IPS DF 6.9 (cell line): Measurements from ENCODE around the gene NHERF1.

Source experiments
- DNase-seq: peaks from one replicate; pipeline ENCODE4 v3.0.0-alpha.2; 2013; ENCODE audit warnings: low read depth, low spot score
- H3K27ac ChIP-seq: one replicate; pipeline ENCODE4 v1.5.1; 2013; ENCODE audit warnings: low read length, control low read depth
- H3K27me3 ChIP-seq: 2 replicates; pipeline ENCODE4 v1.6.1; 2013; ENCODE audit warnings: mild to moderate bottlenecking, low read length; ENCODE audit not compliant: control insufficient read depth, insufficient read depth
- H3K36me3 ChIP-seq: 2 replicates; pipeline ENCODE4 v1.6.1; 2013; ENCODE audit warnings: low read length; ENCODE audit not compliant: control insufficient read depth, insufficient read depth
- H3K4me1 ChIP-seq: 2 replicates; pipeline ENCODE4 v1.6.1; 2013; ENCODE audit warnings: low read length; ENCODE audit not compliant: control insufficient read depth, insufficient read depth
- H3K4me3 ChIP-seq: 2 replicates; pipeline ENCODE4 v1.5.1; 2013; ENCODE audit warnings: mild to moderate bottlenecking, low read length
- H3K9me3 ChIP-seq: 2 replicates; pipeline ENCODE4 v1.6.1; 2013; ENCODE audit warnings: low read length, inconsistent platforms; ENCODE audit not compliant: control insufficient read depth, insufficient read depth
- WGBS: extraction: QIAGEN DNeasy Blood & Tissue Kit; methylation state at CpG from one replicate; pipeline ENCODE4 v1.1.7; 2013; ENCODE audit warnings: mixed read lengths, missing lambda C conversion rate; ENCODE audit not compliant: insufficient read length, insufficient coverage; 5-methylcytosine and 5-hydroxymethylcytosine counted together

Gene NHERF1

DNA sequence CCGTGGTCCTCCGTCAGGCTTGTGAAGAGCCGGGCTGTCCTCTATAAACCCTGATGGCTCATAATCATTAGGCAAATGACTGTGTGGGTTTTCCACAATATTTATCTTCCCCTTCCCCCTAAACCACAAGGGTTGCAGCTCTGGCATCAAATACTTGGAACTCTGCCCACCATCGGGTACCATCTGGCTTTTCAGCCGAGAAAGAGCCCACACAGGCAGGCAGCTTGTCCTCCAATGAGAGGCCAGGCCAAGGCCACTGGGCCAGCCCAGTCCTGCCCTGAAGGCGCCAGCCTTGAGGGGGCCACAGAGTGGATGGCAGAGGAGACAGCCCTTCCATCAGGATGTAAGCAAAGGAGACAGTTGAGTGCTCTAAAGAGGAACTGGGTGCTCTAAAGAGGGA, 59.5 kb downstream of the NHERF1 start:
- no peak overlapping the region for H3K27ac ChIP-seq
- no peaks in the 10 kb centered on the region; the same call in 1 of the 2 replicates for H3K36me3 ChIP-seq
- WGBS: no CpG with 5 or more reads among the region's 6 CpGs
- H3K9me3 ChIP-seq: no peaks in the 10 kb centered on the region
- H3K4me3 ChIP-seq: no peak overlapping the region
- no peaks in the 10 kb centered on the region for H3K4me1 ChIP-seq
- H3K27me3 ChIP-seq: no peaks in the 10 kb centered on the region
- DNase-seq: no peak

DNA sequence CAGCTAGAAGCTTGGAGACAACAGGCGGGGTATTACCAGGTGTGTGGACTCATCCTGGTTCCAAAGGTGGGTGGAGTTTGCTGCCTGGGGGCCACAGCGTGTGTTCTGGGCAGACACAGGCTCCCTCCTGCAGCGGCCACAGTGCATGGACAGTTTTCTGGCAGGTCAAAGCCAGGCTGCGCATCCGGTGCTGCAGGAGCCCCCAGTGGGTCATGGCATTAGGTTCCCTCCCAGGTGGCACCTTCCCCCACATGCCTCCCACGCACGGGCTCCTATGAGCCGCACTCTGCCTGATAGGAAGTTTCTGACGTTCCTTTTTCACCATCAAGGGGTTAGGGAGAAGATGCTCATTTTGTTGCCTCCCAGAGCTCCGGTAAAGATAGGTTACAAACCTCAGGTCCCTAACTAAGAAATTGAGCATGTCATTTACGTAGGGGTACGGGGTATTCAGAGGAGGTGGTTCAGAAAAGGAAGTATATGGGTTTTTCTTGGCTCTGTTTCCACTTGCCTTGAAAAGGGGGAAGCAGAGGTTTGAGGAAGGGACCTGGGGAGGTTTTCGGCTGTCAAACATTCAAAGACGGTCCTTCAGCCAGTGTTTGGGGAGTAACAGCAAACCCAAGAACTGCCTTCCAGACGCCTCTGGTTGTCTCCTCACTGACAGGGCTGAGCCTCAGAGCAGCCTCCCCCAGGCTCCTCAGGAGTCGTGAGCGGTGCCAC, 60.4 kb downstream of the NHERF1 start:
- no peak overlapping the region for H3K27ac ChIP-seq
- H3K36me3 ChIP-seq: no peaks in the 10 kb centered on the region; the same call in 1 of the 2 replicates
- H3K27me3 ChIP-seq: no peaks in the 10 kb centered on the region
- DNase-seq: no peak
- WGBS: no CpG with 5 or more reads among the region's 17 CpGs
- no peaks in the 10 kb centered on the region for H3K9me3 ChIP-seq
- no peaks in the 10 kb centered on the region for H3K4me1 ChIP-seq
- no peak overlapping the region for H3K4me3 ChIP-seq

DNA sequence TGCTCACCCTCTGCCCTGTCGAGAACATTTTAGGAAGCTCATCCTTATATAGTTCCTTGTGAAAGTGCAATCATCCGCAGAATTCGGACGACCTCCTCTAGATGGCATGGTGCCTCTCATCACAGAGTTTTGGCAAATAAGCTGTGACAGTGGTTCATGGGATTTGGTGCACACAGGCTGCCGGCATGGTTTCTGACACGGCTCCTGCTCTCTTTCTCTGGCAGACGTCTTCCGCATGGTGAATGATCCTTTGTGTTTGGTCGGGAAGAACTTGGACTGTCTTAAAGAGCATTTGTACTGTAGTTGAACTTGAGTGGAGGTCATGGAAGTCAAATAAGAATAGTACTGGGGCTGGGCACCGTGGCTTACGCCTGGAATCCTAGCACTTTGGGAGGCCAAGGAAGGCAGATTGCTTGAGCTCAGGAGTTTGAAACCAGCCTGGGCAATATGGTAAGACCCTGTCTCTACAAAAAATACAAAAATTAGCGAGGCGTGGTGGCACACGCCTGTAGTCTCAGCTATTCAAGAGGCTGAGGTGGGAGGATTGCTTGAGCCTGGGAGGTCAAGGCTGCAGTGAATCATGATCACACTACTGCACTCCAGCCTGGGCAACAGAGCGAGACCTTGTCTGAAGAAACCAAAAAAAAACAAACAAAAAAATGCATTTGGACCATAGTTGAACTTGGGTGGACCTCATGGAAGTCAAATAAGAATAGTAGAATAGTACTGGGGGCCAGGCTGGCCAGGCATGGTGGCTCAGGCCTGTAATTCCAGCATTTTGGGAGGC, 62.5 kb downstream of the NHERF1 start:
- no peaks in the 10 kb centered on the region for H3K4me1 ChIP-seq
- H3K9me3 ChIP-seq: no peaks in the 10 kb centered on the region
- no peak overlapping the region for H3K27ac ChIP-seq
- no peak for DNase-seq
- no peaks in the 10 kb centered on the region for H3K27me3 ChIP-seq
- no peaks in the 10 kb centered on the region for H3K36me3 ChIP-seq
- WGBS: no CpG with 5 or more reads among the region's 15 CpGs
- no peak overlapping the region for H3K4me3 ChIP-seq

DNA sequence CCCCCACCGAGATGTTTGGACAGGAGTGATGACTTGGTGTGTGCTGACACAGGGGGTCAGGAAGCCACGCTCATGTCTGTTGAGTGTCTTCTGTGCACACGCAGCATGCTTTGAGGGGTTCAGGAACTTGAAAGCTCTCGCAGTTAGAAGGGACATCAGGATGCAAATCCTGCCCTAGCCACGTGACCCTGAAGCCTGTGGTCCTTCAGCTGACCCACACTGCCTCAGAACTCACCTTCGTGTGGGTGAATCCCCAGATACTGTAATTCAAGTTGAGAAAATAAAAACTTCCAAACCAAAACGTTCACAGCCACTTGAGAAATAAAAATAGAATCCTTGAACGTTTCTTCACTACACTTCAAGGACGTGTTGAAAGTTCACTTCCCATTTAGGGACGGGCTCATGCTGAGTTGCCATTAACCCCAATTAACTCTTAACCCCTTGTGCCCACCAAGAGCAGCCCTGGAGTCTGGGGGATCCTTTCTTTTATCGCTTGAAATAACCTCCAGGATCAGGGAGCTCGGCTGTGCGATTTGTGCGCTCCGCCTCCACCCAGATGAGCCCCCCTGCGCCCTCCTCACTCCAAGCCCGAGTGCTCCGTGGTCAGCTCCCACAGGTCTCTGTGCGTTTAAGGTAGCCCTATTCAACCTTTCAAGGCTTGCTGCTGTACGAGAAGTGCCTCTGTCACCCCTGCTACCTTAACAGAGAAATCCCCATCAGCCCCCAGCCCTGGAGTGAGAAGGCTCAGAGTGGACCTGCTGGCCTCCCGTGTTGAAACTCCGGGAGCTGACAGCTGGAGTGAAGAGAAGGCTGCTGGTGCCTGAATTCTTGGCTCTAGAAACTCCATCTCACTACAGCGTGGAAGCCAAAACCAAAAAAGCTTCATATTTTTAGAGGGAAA, 63.9 kb downstream of the NHERF1 start:
- H3K4me3 ChIP-seq: no peak overlapping the region
- H3K36me3 ChIP-seq: no peaks in the 10 kb centered on the region
- WGBS: no CpG with 5 or more reads among the region's 23 CpGs
- H3K27ac ChIP-seq: no peak overlapping the region
- H3K27me3 ChIP-seq: no peaks in the 10 kb centered on the region
- H3K4me1 ChIP-seq: no peaks in the 10 kb centered on the region
- no peaks in the 10 kb centered on the region for H3K9me3 ChIP-seq
- DNase-seq: no peak

DNA sequence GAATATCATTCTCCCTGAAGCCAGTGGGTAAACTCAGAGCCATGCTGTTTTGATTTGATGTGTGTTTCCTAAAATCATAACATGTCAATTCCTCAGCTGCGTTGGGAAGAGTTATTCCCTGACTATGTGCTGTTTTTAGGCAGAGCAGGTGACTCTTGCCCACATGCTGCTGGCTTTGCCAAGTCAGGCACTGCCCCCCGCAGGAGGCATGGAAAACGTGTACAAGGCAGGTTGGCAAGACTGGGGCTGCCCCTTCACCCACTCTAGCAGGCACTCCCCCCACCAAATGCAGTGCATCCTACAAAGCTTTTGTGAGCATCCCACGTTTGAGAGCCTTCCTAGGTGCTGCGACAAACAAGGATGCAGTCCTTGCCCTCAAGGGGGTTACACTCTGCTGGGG, 66.0 kb downstream of the NHERF1 start:
- H3K4me3 ChIP-seq: no peak overlapping the region
- no peaks in the 10 kb centered on the region for H3K4me1 ChIP-seq
- no CpG with 5 or more reads among the region's 5 CpGs for WGBS
- no peaks in the 10 kb centered on the region for H3K9me3 ChIP-seq
- H3K27me3 ChIP-seq: no peaks in the 10 kb centered on the region
- no peaks in the 10 kb centered on the region for H3K36me3 ChIP-seq
- H3K27ac ChIP-seq: no peak overlapping the region
- DNase-seq: no peak

DNA sequence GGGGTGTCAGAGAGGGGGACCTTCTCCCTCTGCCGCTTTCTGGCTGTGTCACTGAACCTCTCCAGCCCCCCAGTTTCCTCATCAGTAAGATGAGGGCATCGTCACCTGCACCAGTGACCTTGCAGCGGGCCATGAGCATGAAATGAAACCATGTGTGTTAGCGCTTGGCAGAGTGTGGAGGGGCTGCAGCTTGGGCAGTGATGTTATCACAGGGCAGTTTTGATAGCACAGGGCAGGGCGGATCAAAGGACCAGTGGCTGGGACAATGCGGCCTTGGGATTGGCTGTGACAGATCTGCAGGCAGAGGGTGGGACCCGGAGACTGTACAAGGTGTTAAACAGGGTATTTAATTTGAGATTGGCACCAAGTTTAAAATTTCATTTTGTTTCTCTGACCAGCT, 66.6 kb downstream of the NHERF1 start:
- H3K27me3 ChIP-seq: no peaks in the 10 kb centered on the region
- no peaks in the 10 kb centered on the region for H3K4me1 ChIP-seq
- DNase-seq: no peak
- no peaks in the 10 kb centered on the region for H3K9me3 ChIP-seq
- no peak overlapping the region for H3K27ac ChIP-seq
- H3K4me3 ChIP-seq: no peak overlapping the region
- H3K36me3 ChIP-seq: no peaks in the 10 kb centered on the region
- WGBS: no CpG with 5 or more reads among the region's 7 CpGs

DNA sequence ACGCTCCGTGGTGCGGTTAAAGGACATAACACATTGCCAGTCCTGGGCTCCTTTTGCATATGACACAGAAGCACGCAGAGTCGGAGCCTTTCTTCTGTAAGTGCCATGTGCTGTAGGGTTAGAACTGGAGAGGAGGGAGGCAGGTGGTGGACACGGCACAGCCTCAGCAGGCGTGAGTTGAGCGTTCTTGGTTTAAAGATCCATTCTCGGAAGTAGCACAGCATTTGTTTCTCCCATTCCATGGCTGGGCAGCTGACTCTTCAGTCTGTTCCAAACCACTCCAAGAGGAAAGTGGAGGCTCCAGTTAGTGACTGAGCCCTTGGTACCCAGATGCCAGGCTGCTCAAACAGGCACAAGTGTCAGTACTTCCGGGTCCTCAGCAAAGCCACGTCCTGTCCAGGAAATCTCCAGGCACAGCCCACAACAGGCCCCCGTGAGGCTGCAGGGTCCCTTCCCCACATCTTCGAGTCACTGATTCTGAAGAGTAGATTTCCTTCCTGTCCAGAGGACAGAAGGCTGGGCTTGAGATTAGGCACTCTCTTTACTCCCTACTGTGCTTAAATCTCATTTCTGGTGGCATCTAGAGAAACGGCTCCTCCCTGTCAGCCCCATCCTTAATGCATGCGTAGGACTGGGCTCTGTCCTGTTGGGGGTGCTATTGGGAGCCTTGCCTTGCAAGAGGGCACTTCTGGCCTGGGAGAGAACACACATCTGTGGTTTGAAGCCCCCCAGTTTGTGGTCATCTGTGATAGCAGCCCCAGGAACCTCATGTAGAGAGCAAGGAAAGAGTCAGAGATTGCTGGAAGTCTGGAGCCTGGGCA, 67.3 kb downstream of the NHERF1 start:
- Histone ChIP-seq H3K27ac (no peak overlapping the region), H3K4me3 (no peak overlapping the region), H3K4me1 (no peaks in the 10 kb centered on the region), H3K36me3 (no peaks in the 10 kb centered on the region), H3K9me3 (no peaks in the 10 kb centered on the region), H3K27me3 (no peaks in the 10 kb centered on the region)
- DNase-seq: no peak
- no CpG with 5 or more reads among the region's 15 CpGs for WGBS

DNA sequence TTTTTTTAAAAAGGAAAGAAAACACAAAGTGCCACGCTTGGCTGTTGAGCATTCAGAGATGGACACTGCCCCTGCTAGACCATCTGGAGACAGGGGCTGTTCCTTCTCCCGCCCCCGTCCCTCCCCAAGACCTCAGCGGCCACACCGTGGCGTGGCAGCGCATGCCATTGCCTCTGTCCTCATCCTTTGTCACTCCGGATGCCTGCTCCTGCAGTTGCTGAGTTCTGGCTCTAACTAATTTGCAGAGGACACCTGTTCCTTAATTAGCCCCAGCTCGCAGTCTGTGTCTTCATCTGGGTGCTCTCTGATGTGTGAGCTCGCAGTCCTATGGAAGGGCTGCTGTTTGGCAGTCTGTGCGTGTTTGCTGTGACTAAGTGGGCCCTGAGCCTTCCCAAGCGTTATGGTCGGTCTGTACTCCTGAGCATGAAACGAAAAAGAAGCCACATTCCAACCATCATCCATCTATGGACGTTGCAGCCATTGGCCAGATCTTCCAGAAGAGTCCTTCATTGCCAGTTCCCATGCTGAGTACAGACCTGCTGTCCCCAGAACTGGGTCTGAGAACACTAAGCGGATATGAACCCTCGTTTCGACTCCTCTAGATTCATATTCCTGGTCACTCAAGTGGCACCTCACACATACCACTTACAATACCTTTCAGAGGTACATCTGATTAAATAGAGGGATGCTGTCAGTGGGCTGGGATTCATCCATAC, 68.6 kb downstream of the NHERF1 start:
- H3K9me3 ChIP-seq: no peaks in the 10 kb centered on the region
- WGBS: no CpG with 5 or more reads among the region's 18 CpGs
- DNase-seq: no peak

DNA sequence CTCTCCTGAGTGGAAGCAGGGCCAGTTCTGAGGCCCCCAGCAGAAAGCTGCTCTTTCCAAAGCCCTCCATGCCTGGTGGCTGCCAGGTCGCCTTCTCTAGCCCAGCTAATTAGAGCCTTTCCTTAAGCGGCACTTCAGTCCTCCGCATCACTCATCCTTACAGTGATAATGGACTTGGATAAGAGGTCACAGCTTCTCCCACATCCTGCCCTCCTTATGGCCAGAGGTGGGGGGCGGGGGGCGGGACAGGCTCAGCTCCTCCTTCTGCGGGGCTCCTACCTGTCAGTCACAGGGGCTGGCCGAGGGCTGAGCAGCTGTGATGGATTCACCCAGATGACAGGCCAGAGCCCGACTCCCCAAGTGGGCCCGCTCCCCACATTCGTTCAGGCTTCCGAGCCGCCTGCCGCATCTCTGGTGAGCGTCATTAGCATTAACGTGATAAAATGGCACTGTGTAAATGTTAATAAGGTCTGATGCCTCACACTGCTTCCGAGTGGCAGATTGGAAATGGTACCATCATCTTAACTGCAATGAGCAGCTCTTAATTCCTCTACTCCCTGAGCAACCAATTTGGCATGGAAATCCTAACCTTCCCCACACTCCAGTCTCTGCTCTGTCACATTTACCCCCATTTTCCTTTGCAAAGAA, 70.0 kb downstream of the NHERF1 start:
- Histone ChIP-seq H3K4me3 (no peak overlapping the region), H3K27ac (no peak overlapping the region), H3K9me3 (no peaks in the 10 kb centered on the region), H3K27me3 (no peaks in the 10 kb centered on the region), H3K36me3 (no peaks in the 10 kb centered on the region), H3K4me1 (no peaks in the 10 kb centered on the region)
- WGBS: no CpG with 5 or more reads among the region's 16 CpGs
- DNase-seq: no peak

More for the DNA sequence above, 68.6 kb downstream of the NHERF1 start:
- Histone ChIP-seq H3K27ac (no peak overlapping the region), H3K4me1 (no peaks in the 10 kb centered on the region), H3K27me3 (no peaks in the 10 kb centered on the region), H3K4me3 (no peak overlapping the region), H3K36me3 (no peaks in the 10 kb centered on the region)
